HEK293 (cell line): ENCODE results near the gene SIK3.

Source experiments
- CTCF ChIA-PET: fragments of 350-600 bp; formaldehyde crosslinking; extraction: SDS; loops from one replicate; lab custom pipeline; 2021; ENCODE audit warnings: antibody characterized with exemption; lab: Yijun Ruan, JAX
- POLR2A ChIA-PET: fragments of 300-600 bp; formaldehyde crosslinking; extraction: SDS; loops from one replicate; lab custom pipeline; 2020; ENCODE audit warnings: antibody characterized with exemption, inconsistent platforms; lab: Yijun Ruan, JAX
- H3K27ac ChIP-seq: fragments of 200-500 bp; sonication (Bioruptor generic); 2 replicates; pipeline ENCODE4 v1.5.1; 2014; ENCODE audit warnings: low read depth, low read length, control low read depth, inconsistent platforms; ENCODE audit errors: extremely low read depth
- H3K36me3 ChIP-seq, 2 experiments: fragments of 200-500 bp in 1 of 2; sonication (Bioruptor generic) in 1 of 2; 1 replicate in 1 of 2; 2 replicates in 1 of 2; pipeline ENCODE4 v1.5.1; 2014 to 2017; ENCODE audit warnings: inconsistent platforms in 2 of 2, low read length in 2 of 2; ENCODE audit not compliant: control insufficient read depth in 2 of 2, insufficient read depth in 1 of 2
- H3K4me1 ChIP-seq: fragments of 200-500 bp; sonication (Bioruptor generic); 2 replicates; pipeline ENCODE4 v1.5.1; 2014; ENCODE audit warnings: mild to moderate bottlenecking, low read length, inconsistent platforms; ENCODE audit not compliant: control insufficient read depth, insufficient read depth
- H3K4me3 ChIP-seq: 2 replicates; pipeline ENCODE4 v1.5.1; 2011; ENCODE audit warnings: low read depth, mild to moderate bottlenecking, control low read depth, low read length, moderate library complexity
- H3K9me3 ChIP-seq: fragments of 200-500 bp; sonication (Bioruptor generic); 2 replicates; pipeline ENCODE4 v1.5.1; 2014; ENCODE audit warnings: low read depth, low read length, inconsistent platforms; ENCODE audit not compliant: control insufficient read depth, insufficient read depth
- KLF10 ChIP-seq: fragments of 450-650 bp; IDR thresholded peaks from 2 replicates; pipeline ENCODE4 v1.5.1; 2018; ENCODE audit warnings: missing biosample characterization, mild to moderate bottlenecking, missing genetic modification characterization
- OSR2 ChIP-seq: fragments of 450-650 bp; formaldehyde crosslinking; IDR thresholded peaks from 2 replicates; pipeline ENCODE4 v1.5.1; 2016; ENCODE audit warnings: missing biosample characterization, missing genetic modification characterization
- REPIN1 ChIP-seq: fragments of 450-650 bp; formaldehyde crosslinking; IDR thresholded peaks from 2 replicates; pipeline ENCODE4 v1.5.1; 2017; ENCODE audit warnings: missing biosample characterization, missing genetic modification characterization, low read depth
- ZBTB7A ChIP-seq: fragments of 450-650 bp; formaldehyde crosslinking; IDR thresholded peaks from 2 replicates; pipeline ENCODE4 v1.5.1; 2016; ENCODE audit warnings: low read depth, missing biosample characterization, missing genetic modification characterization
- ZNF146 ChIP-seq: fragments of 450-650 bp; formaldehyde crosslinking; IDR thresholded peaks from 2 replicates; pipeline ENCODE4 v1.5.1; 2016; ENCODE audit warnings: missing biosample characterization, missing genetic modification characterization
- ZNF223 ChIP-seq: fragments of 450-650 bp; formaldehyde crosslinking; IDR thresholded peaks from 2 replicates; pipeline ENCODE4 v1.5.1; 2016; ENCODE audit warnings: missing biosample characterization, missing genetic modification characterization
- ZNF23 ChIP-seq: fragments of 450-650 bp; formaldehyde crosslinking; IDR thresholded peaks from 2 replicates; pipeline ENCODE4 v1.5.1; 2016; ENCODE audit warnings: missing biosample characterization, missing genetic modification characterization, borderline replicate concordance
- ZNF239 ChIP-seq: fragments of 450-650 bp; formaldehyde crosslinking; IDR thresholded peaks from 2 replicates; pipeline ENCODE4 v1.5.1; 2016; ENCODE audit warnings: missing biosample characterization, missing genetic modification characterization
- ZNF274 ChIP-seq, 2 experiments: fragments of 200-500 bp in 1 of 2; fragments of 450-650 bp in 1 of 2; sonication (Bioruptor generic) in 1 of 2; formaldehyde crosslinking in 1 of 2; IDR thresholded peaks; 2 replicates each; pipeline versions ENCODE4 v1.5.1 to v1.6.1; 2014 to 2016; ENCODE audit warnings: borderline replicate concordance in 1 of 2, inconsistent platforms in 1 of 2, low read length in 1 of 2, missing biosample characterization in 1 of 2, missing genetic modification characterization in 1 of 2
- ZNF280D ChIP-seq: fragments of 450-650 bp; formaldehyde crosslinking; IDR thresholded peaks from 2 replicates; pipeline ENCODE4 v1.5.1; 2016; ENCODE audit warnings: missing biosample characterization, missing genetic modification characterization
- ZNF292 ChIP-seq: fragments of 450-650 bp; formaldehyde crosslinking; IDR thresholded peaks from 2 replicates; pipeline ENCODE4 v1.5.1; 2016; ENCODE audit warnings: low read depth, missing biosample characterization, missing genetic modification characterization, borderline replicate concordance
- ZNF341 ChIP-seq: fragments of 450-650 bp; formaldehyde crosslinking; IDR thresholded peaks from 2 replicates; pipeline ENCODE4; 2016; ENCODE audit warnings: low read depth, missing biosample characterization, missing genetic modification characterization
- ZNF391 ChIP-seq: fragments of 450-650 bp; formaldehyde crosslinking; IDR thresholded peaks from 2 replicates; pipeline ENCODE4 v1.5.1; 2016; ENCODE audit warnings: low read depth, missing biosample characterization, missing genetic modification characterization, borderline replicate concordance
- ZNF433 ChIP-seq: fragments of 450-650 bp; formaldehyde crosslinking; IDR thresholded peaks from 2 replicates; pipeline ENCODE4 v1.5.1; 2016; ENCODE audit warnings: missing biosample characterization, missing genetic modification characterization, low read depth
- ZNF488 ChIP-seq: fragments of 450-650 bp; formaldehyde crosslinking; IDR thresholded peaks from 2 replicates; pipeline ENCODE4 v1.5.1; 2016; ENCODE audit warnings: missing biosample characterization, missing genetic modification characterization
- ZNF558 ChIP-seq: fragments of 450-650 bp; formaldehyde crosslinking; IDR thresholded peaks from 2 replicates; pipeline ENCODE4 v1.5.1; 2016; ENCODE audit warnings: missing biosample characterization, missing genetic modification characterization
- ZNF571 ChIP-seq: fragments of 450-650 bp; formaldehyde crosslinking; IDR thresholded peaks from 2 replicates; pipeline ENCODE4 v1.5.0; 2017; ENCODE audit warnings: missing biosample characterization, missing genetic modification characterization
- ZNF629 ChIP-seq: fragments of 450-650 bp; formaldehyde crosslinking; IDR thresholded peaks from 2 replicates; pipeline ENCODE4 v1.5.1; 2017; ENCODE audit warnings: missing biosample characterization, missing genetic modification characterization
- ZNF645 ChIP-seq: fragments of 450-650 bp; formaldehyde crosslinking; IDR thresholded peaks from 2 replicates; pipeline ENCODE4; 2016; ENCODE audit warnings: missing biosample characterization, missing genetic modification characterization
- ZNF707 ChIP-seq: fragments of 450-650 bp; formaldehyde crosslinking; IDR thresholded peaks from 2 replicates; pipeline ENCODE4 v1.5.1; 2016; ENCODE audit warnings: missing biosample characterization, missing genetic modification characterization
- TF ChIP-seq, protein P1 (sequence below): fragments of 450-650 bp; formaldehyde crosslinking; IDR thresholded peaks from 2 replicates; pipeline ENCODE4 v1.5.1; 2016; ENCODE audit warnings: missing biosample characterization, missing genetic modification characterization
- TF ChIP-seq, protein P2 (sequence below): fragments of 450-650 bp; formaldehyde crosslinking; IDR thresholded peaks from 2 replicates; pipeline ENCODE4 v1.5.1; 2016; ENCODE audit warnings: missing biosample characterization, missing genetic modification characterization
- TF ChIP-seq, protein P3 (sequence below): fragments of 450-650 bp; formaldehyde crosslinking; IDR thresholded peaks from 2 replicates; pipeline ENCODE4 v1.5.1; 2016; ENCODE audit warnings: missing biosample characterization, missing genetic modification characterization
- TF ChIP-seq, protein P4 (sequence below): fragments of 450-650 bp; formaldehyde crosslinking; IDR thresholded peaks from 2 replicates; pipeline ENCODE4 v1.5.1; 2017; ENCODE audit warnings: missing biosample characterization, missing genetic modification characterization

Gene SIK3

GRCh38 chr11:117017456-117017855 is 80.8 kb downstream of the SIK3 start:
- POLR2A ChIA-PET: no interaction called here
- CTCF ChIA-PET: interaction anchor here (0.7 to 1.0 kb wide), 2 partner anchors 10 to 322 kb away, joined by 3 read pairs; no protein-coding TSS in a partner anchor
- no peaks in the 10 kb centered on the region for H3K36me3 ChIP-seq

DNA sequence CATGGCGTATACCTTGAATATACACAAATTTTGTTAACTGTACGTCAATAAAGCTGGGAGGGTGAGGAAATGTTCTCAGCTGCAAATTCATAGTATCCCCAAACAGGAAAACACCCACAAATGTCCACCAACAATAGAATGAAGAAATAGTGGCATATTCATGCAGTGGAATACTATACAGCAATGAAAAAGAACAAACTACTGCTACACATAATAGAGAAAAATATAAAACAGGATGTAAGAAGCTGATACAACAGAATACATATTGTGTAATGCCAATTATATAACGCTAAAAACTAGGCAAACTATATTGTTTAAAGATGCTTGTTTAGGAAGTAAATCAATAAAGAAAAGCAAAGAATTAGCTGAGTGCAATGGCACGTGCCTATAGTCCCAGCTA is 81.5 kb downstream of the SIK3 start:
- TF ChIP-seq, protein P1, sequence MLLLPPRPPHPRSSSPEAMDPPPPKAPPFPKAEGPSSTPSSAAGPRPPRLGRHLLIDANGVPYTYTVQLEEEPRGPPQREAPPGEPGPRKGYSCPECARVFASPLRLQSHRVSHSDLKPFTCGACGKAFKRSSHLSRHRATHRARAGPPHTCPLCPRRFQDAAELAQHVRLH (tag by site-specific recombination): peak; percentile 86
- peak; percentile 99 for TF ChIP-seq ZNF146 (tag by site-specific recombination)
- 0 out of 2 replicates have a peak, but pooled peaks have one; percentile 29 for TF ChIP-seq ZNF280D (tag by site-specific recombination)
- TF ChIP-seq ZNF223 (tag by site-specific recombination): no peak
- TF ChIP-seq KLF10: no peak
- TF ChIP-seq, all 188 proteins: peak for 3

More at GRCh38 chr11:117017456-117017855, 80.8 kb downstream of the SIK3 start:
- Histone ChIP-seq H3K4me1 (peaks cover 9% of the 10 kb centered on the region), H3K27ac (no peak overlapping the region), H3K9me3 (no peaks in the 10 kb centered on the region)
- TF ChIP-seq, protein P2, sequence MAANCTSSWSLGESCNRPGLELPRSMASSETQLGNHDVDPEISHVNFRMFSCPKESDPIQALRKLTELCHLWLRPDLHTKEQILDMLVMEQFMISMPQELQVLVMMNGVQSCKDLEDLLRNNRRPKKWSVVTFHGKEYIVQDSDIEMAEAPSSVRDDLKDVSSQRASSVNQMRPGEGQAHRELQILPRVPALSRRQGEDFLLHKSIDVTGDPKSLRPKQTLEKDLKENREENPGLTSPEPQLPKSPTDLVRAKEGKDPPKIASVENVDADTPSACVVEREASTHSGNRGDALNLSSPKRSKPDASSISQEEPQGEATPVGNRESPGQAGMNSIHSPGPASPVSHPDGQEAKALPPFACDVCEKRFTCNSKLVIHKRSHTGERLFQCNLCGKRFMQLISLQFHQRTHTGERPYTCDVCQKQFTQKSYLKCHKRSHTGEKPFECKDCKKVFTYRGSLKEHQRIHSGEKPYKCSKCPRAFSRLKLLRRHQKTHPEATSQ (tag by site-specific recombination): no peak
- no peak for TF ChIP-seq ZNF239
- no peak for TF ChIP-seq ZNF274 (IDR thresholded peaks at IDR 0.05; ENCODE audit: low read length)
- TF ChIP-seq ZNF274 (tag by site-specific recombination; IDR thresholded peaks at IDR 0.05; ENCODE audit: borderline replicate concordance): no peak
- TF ChIP-seq ZNF488: no peak
- no peak for TF ChIP-seq OSR2 (tag by site-specific recombination)
- TF ChIP-seq ZNF707 (tag by site-specific recombination): no peak
- TF ChIP-seq, protein P3, sequence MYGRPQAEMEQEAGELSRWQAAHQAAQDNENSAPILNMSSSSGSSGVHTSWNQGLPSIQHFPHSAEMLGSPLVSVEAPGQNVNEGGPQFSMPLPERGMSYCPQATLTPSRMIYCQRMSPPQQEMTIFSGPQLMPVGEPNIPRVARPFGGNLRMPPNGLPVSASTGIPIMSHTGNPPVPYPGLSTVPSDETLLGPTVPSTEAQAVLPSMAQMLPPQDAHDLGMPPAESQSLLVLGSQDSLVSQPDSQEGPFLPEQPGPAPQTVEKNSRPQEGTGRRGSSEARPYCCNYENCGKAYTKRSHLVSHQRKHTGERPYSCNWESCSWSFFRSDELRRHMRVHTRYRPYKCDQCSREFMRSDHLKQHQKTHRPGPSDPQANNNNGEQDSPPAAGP (tag by site-specific recombination): no peak
- TF ChIP-seq, protein P4, sequence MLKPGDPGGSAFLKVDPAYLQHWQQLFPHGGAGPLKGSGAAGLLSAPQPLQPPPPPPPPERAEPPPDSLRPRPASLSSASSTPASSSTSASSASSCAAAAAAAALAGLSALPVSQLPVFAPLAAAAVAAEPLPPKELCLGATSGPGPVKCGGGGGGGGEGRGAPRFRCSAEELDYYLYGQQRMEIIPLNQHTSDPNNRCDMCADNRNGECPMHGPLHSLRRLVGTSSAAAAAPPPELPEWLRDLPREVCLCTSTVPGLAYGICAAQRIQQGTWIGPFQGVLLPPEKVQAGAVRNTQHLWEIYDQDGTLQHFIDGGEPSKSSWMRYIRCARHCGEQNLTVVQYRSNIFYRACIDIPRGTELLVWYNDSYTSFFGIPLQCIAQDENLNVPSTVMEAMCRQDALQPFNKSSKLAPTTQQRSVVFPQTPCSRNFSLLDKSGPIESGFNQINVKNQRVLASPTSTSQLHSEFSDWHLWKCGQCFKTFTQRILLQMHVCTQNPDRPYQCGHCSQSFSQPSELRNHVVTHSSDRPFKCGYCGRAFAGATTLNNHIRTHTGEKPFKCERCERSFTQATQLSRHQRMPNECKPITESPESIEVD (tag by site-specific recombination): peak; percentile 68
- TF ChIP-seq ZNF629 (tag by site-specific recombination): 0 out of 2 replicates have a peak, but pooled peaks have one; percentile 10
- no peak for TF ChIP-seq ZNF571 (tag by site-specific recombination)
- TF ChIP-seq ZNF292 (tag by site-specific recombination): no peak
- TF ChIP-seq ZNF391 (tag by site-specific recombination): no peak
- no peak for TF ChIP-seq ZBTB7A (tag by site-specific recombination)
- no peak for TF ChIP-seq ZNF433
- TF ChIP-seq ZNF341 (tag by site-specific recombination): no peak
- TF ChIP-seq REPIN1 (tag by site-specific recombination): no peak
- TF ChIP-seq ZNF645 (tag by site-specific recombination): no peak
- peak; percentile 13; the same call in 1 of the 2 replicates for TF ChIP-seq ZNF558 (tag by site-specific recombination)
- no peak for TF ChIP-seq ZNF23 (tag by site-specific recombination)
- TF ChIP-seq, all 188 proteins: peak for 3
- H3K4me3 ChIP-seq: no peak overlapping the region

More for the DNA sequence above, 81.5 kb downstream of the SIK3 start:
- ChIA-PET CTCF (interaction anchor here (1.0 kb wide), 1 partner anchor 10 kb away, joined by 3 read pairs; no protein-coding TSS in a partner anchor), POLR2A (no interaction called here)
- no peaks in the 10 kb centered on the region for H3K9me3 ChIP-seq
- H3K36me3 ChIP-seq: no peaks in the 10 kb centered on the region
- no peak overlapping the region for H3K4me3 ChIP-seq
- H3K27ac ChIP-seq: no peak overlapping the region
- H3K4me1 ChIP-seq: peaks cover 9% of the 10 kb centered on the region
